ENCODE measurements around the gene PRXL2C.

- no peak for TF ChIP-seq EZH2 (IDR thresholded peaks at IDR 0.05)
- TF ChIP-seq POLR2AphosphoS5 (IDR thresholded peaks at IDR 0.05; ENCODE audit: borderline replicate concordance, low read depth, low read length) = no peak
Measured at GRCh38 chr9:96607971-96608370, 47.1 kb downstream of the PRXL2C start.

All from SK-N-MC (cell line).